ENCODE results near the gene QKI. TPM values are rescaled to one million over a fixed set of nuclear protein-coding genes. Genes with fewer than 3 reads are reported as not detected.

QKI gene
- total and polyA plus RNA-seq, 2 of the 8 experiments (the other 6 are each of a cell fraction or from before 2014, with no cell fraction given): 181 to 183 TPM

GRCh38 chr6:163395122-163395830, 19.2 kb upstream of the QKI start (continued):
- no peak for TF ChIP-seq GABPA (IDR thresholded peaks at IDR 0.05; ENCODE audit: borderline replicate concordance, insufficient read depth, low read length)
